Esophagus muscularis mucosa (tissue), 4 donors: ENCODE data around the gene NFIB. TPM values are rescaled to one million over a fixed set of nuclear protein-coding genes. Genes with fewer than 3 reads are reported as not detected.
A peak's percentile ranks its signal among the peaks of the same experiment; 100 is the strongest.

Source experiments
- DNase-seq: peaks from one replicate; pipeline ENCODE4 v3.0.0-alpha.2; 2017; ENCODE audit errors: extremely low spot score
- H3K27ac ChIP-seq, 4 donors: fragments of 200-600 bp; sonication (generic); replicated peaks in 1 of 4; 1 replicate in 3 of 4; 2 replicates in 1 of 4; pipeline ENCODE4 v1.5.1; 2016 to 2019; ENCODE audit warnings: mild to moderate bottlenecking in 1 of 4
- H3K27me3 ChIP-seq, 4 donors: fragments of 200-600 bp; sonication (generic); one replicate each; pipeline versions ENCODE4 v1.5.1 to v1.6.0; 2016 to 2019
- H3K36me3 ChIP-seq, 4 donors: fragments of 200-600 bp; sonication (generic); one replicate each; pipeline ENCODE4 v1.5.1; 2016 to 2019
- H3K4me1 ChIP-seq, 4 donors: fragments of 200-600 bp; sonication (generic); one replicate each; pipeline ENCODE4 v1.5.1; 2016 to 2019
- H3K4me3 ChIP-seq, 4 donors: fragments of 200-600 bp; sonication (generic); 1 replicate in 2 of 4; 2 replicates in 2 of 4; pipeline ENCODE4 v1.5.1; 2016 to 2019; ENCODE audit warnings: mild to moderate bottlenecking in 4 of 4, moderate library complexity in 1 of 4
- H3K9me3 ChIP-seq, 4 donors: fragments of 200-600 bp; sonication (generic); 1 replicate in 3 of 4; 2 replicates in 1 of 4; pipeline ENCODE4 v1.5.1; 2016 to 2019
- EP300 ChIP-seq: sonication (generic); formaldehyde crosslinking; IDR thresholded peaks from one replicate; pipeline ENCODE4 v1.6.1; 2017; ENCODE audit warnings: antibody characterized with exemption
- POLR2A ChIP-seq: fragments of 450-650 bp; IDR thresholded peaks from one replicate; pipeline ENCODE4 v1.6.1; 2017; ENCODE audit warnings: antibody characterized with exemption, moderate library complexity, mild to moderate bottlenecking, low read depth
- POLR2AphosphoS5 ChIP-seq, 2 donors: sonication (generic); formaldehyde crosslinking; IDR thresholded peaks; one replicate each; pipeline ENCODE4 v1.6.1; 2017; ENCODE audit warnings: antibody characterized with exemption in 2 of 2
- WGBS: methylation state at CpG from one replicate; pipeline ENCODE4 v1.1.5; 2018; 5-methylcytosine and 5-hydroxymethylcytosine counted together
- intact Hi-C: fragments of 100-400 bp; cut with DNase I; formaldehyde crosslinking; loops from one replicate; pipeline ENCODE4 v1.15.1; 2023
- total RNA-seq, 4 donors: library from RNA; depleted of rRNA; stranded (reverse); fragments of >200 nt; gene quantifications; one replicate each; pipeline versions ENCODE4 v1.1.0 to v1.2.1, GENCODE V29; 2016
- TF ChIP-seq, protein P1 (sequence below), 3 experiments: fragments of 200-600 bp in 2 of 3; fragments of 450-650 bp in 1 of 3; sonication (generic) in 2 of 3; IDR thresholded peaks; one replicate each; pipeline ENCODE4 v1.5.1; 2017 to 2019; ENCODE audit warnings: antibody characterized with exemption in 3 of 3, mild to moderate bottlenecking in 2 of 3, moderate library complexity in 1 of 3

The NFIB gene
- total RNA-seq, 4 donors from 2014 or later, result 38.1 to 64.4 (median 55.8) TPM

DNA sequence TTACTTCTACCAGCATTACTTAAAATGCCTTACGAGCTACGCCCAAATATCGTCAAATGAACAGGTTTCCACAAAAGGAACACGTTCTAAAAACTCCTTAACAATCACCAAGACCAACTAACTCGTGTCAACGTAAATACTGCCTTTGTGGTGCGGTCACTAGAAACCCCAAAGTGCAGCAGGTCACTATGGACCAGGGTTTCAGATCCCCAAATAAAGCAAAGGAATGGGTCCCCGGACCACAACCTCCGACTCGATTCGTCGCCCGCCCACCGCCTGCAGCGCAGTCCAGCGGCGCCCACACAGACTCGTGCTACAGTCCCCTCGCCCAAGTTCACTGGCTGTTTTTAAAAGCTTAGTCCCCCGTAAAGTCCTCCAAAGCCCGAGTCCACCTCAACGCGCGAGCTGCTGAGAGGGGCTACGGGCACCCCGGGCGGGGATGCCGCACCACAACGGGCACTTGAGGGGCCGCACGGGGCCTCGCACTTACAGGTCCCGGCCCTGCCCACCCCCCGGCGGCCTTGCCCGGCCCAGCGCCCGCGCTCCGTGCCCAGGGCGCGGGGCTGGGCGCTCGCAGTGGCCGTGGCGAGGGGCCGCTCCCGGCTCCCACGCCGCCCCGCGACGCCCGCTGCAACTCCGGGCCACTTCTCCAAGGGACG lies 1.1 kb downstream of the NFIB start:
- intact Hi-C loops, result loop anchor here (5.0 kb wide), 1 partner anchor 106 kb away; no protein-coding TSS in a partner anchor
- TF ChIP-seq POLR2A (no peak), POLR2AphosphoS5 (IDR thresholded peaks at IDR 0.05) (peak in 1 of 2 donors; percentile 33), EP300 (no peak)
- TF ChIP-seq, protein P1, sequence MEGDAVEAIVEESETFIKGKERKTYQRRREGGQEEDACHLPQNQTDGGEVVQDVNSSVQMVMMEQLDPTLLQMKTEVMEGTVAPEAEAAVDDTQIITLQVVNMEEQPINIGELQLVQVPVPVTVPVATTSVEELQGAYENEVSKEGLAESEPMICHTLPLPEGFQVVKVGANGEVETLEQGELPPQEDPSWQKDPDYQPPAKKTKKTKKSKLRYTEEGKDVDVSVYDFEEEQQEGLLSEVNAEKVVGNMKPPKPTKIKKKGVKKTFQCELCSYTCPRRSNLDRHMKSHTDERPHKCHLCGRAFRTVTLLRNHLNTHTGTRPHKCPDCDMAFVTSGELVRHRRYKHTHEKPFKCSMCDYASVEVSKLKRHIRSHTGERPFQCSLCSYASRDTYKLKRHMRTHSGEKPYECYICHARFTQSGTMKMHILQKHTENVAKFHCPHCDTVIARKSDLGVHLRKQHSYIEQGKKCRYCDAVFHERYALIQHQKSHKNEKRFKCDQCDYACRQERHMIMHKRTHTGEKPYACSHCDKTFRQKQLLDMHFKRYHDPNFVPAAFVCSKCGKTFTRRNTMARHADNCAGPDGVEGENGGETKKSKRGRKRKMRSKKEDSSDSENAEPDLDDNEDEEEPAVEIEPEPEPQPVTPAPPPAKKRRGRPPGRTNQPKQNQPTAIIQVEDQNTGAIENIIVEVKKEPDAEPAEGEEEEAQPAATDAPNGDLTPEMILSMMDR (IDR thresholded peaks at IDR 0.05), result no peak

GRCh38 chr9:14311956-14312685 lies 1.8 kb downstream of the NFIB start:
- TF ChIP-seq, protein P1 (IDR thresholded peaks at IDR 0.05), result no peak
- TF ChIP-seq POLR2A, result no peak
- TF ChIP-seq EP300, result no peak
- TF ChIP-seq POLR2AphosphoS5 (IDR thresholded peaks at IDR 0.05), result no peak
- intact Hi-C loops, result loop anchor here (5.0 kb wide), 1 partner anchor 105 kb away; no protein-coding TSS in a partner anchor
- DNase-seq, result no peak
- 8% methylated on average over 10 of the region's 10 CpGs for WGBS
- peaks cover 21 to 60% (median 47%) of the 10 kb centered on the region in 4 donors for H3K4me1 ChIP-seq
- H3K36me3 ChIP-seq, result peaks cover 0 to 3% (median under 1%) of the 10 kb centered on the region in 4 donors
- H3K4me3 ChIP-seq, result peak overlapping the region; percentile 74 to 88 (median 86)
- H3K27ac ChIP-seq, result peak overlapping the region; percentile 93 to 99 (median 98)
- no peaks in the 10 kb centered on the region for H3K27me3 ChIP-seq
- H3K9me3 ChIP-seq, result no peaks in the 10 kb centered on the region

More for the DNA sequence above, 1.1 kb downstream of the NFIB start:
- H3K27ac ChIP-seq, result peak overlapping the region; percentile 93 to 99 (median 98)
- peaks cover 19 to 62% (median 48%) of the 10 kb centered on the region in 4 donors for H3K4me1 ChIP-seq
- H3K27me3 ChIP-seq, result no peaks in the 10 kb centered on the region
- WGBS, result 6% methylated on average over 9 of the region's 56 CpGs
- no peaks in the 10 kb centered on the region for H3K9me3 ChIP-seq
- peak overlapping the region; percentile 74 to 88 (median 86) for H3K4me3 ChIP-seq
- H3K36me3 ChIP-seq, result no peaks in the 10 kb centered on the region
- no peak for DNase-seq

- H3K36me3 ChIP-seq, result peaks cover 0 to 10% (median 7%) of the 10 kb centered on the region in 4 donors
- intact Hi-C loops, result loop anchor here (5.0 kb wide), 1 partner anchor 104 kb away; no protein-coding TSS in a partner anchor
- H3K9me3 ChIP-seq, result no peaks in the 10 kb centered on the region
- TF ChIP-seq, protein P1 (IDR thresholded peaks at IDR 0.05), result no peak
- TF ChIP-seq EP300 (no peak), POLR2AphosphoS5 (IDR thresholded peaks at IDR 0.05) (no peak), POLR2A (no peak)
- H3K4me1 ChIP-seq, result peaks cover 16 to 59% (median 40%) of the 10 kb centered on the region in 4 donors
- no peak for DNase-seq
- H3K4me3 ChIP-seq, result peak overlapping the region; percentile 74 to 88 (median 86)
- H3K27me3 ChIP-seq, result no peaks in the 10 kb centered on the region
- 24% methylated on average over 2 of the region's 2 CpGs for WGBS
- peak overlapping the region; percentile 93 to 99 (median 98) for H3K27ac ChIP-seq
These were observed 2.6 kb downstream of the NFIB start for GRCh38 chr9:14311171-14311949.

GRCh38 chr9:14310311-14310710 lies 3.6 kb downstream of the NFIB start:
- no peak for DNase-seq
- 49% methylated on average over 2 of the region's 2 CpGs for WGBS
- Histone ChIP-seq H3K4me1 (peaks cover 17 to 55% (median 36%) of the 10 kb centered on the region in 4 donors), H3K4me3 (peak overlapping the region; percentile 74 to 88 (median 86)), H3K27ac (peak overlapping the region in 1 of 4 donors; percentile 45), H3K36me3 (peaks cover 0 to 16% (median 7%) of the 10 kb centered on the region in 4 donors), H3K27me3 (no peaks in the 10 kb centered on the region), H3K9me3 (no peaks in the 10 kb centered on the region)
- no peak for TF ChIP-seq POLR2A
- no peak for TF ChIP-seq POLR2AphosphoS5 (IDR thresholded peaks at IDR 0.05)
- TF ChIP-seq, protein P1 (IDR thresholded peaks at IDR 0.05), result no peak
- no peak for TF ChIP-seq EP300
- intact Hi-C loops, result loop anchor here (5.0 kb wide), 1 partner anchor 103 kb away; no protein-coding TSS in a partner anchor
